RPMI7951 (cell line): ENCODE results near the gene LHB. TPM values are rescaled to one million over a fixed set of nuclear protein-coding genes. Genes with fewer than 3 reads are reported as not detected.
A peak's percentile ranks its signal among the peaks of the same experiment; 100 is the strongest.

Experiments
- DNase-seq: peaks from one replicate; pipeline ENCODE4 v3.0.0-alpha.2; 2012; ENCODE audit warnings: low read depth
- total RNA-seq: library from RNA; depleted of rRNA; stranded (reverse); fragments of >200 nt; shearing (Covaris generic); gene quantifications from 2 replicates; pipeline ENCODE4 v1.2.3, GENCODE V29; 2014; rRNA removed

The LHB gene
- total RNA-seq, 1 experiment from 2014 or later, result not detected

DNA sequence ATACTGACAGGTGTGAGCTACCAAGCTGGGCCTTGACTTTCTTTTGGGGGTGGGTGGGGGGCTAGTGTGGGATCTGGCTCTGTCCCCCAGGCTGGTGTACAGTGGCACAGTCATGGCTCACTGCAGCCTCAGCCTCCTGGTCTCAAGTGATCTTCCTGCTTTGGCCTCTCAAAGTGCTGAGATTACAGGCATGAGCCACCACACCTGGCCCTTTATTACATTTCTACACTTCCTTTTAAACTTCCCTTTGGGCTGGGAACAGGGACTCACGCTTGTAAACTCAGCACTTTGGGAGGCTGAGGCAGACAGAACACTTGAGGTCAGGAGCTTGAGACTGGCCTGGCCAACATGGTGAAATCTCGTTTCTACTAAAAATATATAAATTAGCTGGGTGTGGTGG is 39.8 kb downstream of the LHB start:
- DNase-seq, result no peak

DNA sequence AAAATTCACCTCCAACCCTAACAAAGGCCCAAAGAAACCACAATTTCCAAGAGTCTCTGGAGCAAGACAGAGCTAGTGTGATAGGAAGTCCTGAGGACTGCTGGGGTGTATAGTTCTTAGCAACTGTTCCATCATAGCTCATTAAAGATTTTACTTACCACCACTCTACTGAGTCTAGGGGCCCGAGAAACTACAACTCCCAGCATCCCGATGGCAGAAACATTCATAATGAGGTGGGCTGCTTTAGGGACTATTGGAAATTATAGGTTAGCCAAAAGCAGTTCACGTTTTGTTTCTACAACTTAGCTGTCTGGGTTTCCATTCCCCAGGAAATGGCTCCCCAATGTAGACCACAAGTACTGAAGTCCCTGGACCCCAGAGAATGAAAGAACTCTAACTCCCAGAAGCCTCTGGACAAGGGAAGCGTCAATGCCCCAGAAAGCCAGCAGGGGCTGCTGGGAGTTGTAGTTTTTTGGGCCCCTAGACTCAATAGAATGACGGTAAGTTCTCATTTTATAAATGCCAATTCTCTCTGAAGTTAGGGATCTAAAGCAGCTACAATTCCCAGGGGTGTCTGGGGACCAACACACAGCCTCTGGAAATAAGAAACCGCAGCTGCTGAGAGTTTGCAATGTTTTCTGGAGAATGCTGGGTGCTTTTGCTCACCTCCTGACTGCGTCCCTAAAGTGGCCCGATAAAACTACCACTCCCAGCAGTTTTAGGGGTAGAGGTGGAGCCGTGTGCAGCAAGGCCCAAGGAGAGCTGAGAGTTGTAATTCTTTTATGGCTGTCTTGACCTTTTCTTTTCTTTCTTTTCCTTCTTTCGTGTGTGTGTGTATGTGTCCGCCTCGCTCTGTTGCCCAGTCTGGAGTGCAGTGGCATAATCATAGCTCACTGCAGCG is 40.7 kb downstream of the LHB start:
- DNase-seq, result no peak

DNA sequence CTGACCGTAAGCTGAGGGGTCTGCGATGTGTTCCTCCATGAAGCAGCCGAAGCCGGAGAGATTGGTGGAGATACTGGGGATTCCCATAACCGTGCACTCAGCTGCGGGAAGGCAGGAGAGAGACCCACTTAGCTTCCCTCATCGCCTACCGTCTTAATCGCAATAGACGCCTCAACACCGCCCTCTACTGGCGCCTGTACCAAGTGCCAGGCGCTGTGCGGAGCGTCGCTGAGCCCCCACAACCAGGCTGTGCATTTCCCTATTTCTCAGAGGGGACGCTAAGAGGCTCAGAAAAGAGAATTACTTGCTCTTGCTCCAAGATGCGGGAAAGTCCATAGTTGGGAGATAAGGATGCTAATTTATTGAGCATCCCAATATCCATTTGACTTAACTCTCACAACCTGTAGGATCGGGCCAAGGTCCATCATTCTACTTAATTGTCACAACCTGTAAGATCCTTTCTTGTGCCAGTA is 45.9 kb downstream of the LHB start:
- peak; percentile 67 for DNase-seq

DNA sequence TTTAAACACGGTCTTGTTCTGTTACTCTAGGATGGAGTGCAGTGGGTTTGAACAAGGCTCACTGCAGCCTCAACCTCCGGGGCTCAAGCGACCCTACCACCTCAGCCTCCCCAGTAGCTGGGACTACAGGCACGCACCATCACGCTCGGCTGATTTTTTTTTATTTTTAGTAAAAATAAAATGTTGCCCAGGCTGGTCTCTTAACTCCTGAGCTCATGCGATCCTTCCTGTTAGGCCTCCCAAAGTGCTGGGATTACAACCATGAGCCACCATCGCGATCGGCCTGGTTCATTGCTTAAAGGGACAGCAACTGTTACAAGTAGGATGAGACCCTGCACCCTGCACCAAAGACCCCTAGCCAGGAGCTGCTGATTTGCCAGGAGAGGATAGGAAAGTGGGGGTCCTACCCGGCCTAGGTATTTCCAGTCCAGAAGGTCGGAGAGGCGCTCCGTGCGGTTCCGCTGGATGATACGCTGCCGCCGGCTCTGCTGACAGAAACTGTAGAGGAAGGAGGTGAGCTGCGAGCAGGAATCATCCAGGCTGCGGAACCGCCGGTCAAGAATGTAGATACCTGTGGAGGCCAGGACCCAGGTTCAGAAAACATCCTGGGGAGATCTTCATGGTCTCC is 46.6 kb downstream of the LHB start:
- DNase-seq, result no peak

DNA sequence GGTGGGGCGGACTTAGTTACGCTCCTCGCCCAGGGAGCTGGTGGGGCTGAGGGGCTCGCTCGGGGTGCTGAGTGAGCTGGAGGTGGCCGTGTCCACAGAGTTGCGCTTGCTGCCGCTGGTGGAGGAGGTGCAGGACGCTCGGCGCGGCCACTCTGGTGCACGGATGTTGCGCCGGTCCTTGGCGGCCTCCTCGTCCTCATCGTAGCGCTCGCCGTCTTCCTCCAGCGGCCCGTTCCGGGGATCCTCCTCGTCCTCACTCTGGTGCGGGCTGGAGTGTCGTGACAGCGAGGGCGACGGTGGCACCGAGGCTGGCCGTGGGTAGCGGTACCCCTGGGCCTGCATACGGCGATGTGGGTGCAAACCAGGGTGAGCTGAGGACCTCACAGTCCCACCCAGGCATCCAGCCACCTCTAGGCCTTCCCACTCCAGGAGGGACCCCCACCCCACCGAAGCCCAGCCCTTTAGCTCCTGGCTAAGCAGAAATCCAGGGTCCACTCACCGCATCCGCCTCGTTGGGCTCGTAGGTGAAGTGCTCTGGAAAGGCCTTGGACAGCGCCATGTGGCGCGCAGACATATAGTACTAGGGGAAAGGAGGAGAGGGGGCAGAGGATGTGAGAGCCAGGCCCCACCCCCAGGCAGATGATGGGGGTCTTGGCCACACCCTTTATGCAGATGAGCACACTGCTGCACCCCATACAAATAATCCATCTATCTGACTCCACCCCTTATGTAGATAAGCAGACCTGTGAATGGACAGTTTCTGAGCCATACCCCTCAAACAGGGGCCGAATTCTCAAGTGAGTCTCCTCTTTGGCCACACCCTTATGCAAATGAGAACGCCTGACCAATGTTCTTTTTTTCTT is 47.4 kb downstream of the LHB start:
- no peak for DNase-seq

DNA sequence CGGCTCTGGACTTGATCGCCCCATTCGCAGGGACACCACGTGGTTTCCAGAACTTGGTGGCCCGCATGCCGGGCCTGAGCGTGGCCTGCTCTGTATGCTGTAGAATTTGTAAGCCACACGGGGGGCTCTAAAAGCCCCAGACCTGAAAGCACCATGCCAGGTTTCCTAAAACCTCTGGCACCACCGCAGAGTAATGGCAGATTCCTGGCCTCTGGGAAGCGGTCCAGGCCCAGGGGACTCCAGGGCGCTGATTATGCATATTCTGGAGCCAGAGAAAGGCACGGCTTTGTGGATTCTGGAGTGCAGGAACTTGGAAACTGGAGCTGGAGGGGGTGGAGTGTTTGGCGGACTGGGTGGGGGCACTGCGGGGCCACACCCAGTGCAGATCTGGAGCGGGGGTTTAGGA is 48.1 kb downstream of the LHB start:
- no peak for DNase-seq

DNA sequence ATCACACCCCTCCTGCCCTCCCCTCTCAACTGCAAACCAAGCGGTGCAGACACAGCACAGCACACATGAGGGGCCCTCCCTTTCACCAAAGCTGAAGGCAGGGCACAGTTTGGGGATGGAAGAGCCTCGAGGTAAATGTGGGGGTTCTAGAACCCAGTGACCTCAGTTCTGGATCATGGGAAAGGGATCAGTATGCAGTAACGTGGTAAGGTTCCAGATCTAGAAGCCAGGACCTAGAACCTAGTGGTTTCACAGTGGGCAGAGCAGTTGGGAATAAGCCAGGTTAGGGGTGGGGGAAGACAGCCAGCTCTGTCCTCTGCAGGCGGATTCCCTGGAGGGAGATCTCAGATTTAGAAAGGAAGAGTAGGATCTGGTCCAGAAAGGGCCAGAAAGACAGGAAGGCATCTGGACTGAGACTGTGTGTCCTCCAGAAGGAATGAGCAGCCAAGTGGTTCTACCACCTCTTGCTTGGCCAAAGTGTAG is 48.7 kb downstream of the LHB start:
- peak; percentile 55 for DNase-seq

DNA sequence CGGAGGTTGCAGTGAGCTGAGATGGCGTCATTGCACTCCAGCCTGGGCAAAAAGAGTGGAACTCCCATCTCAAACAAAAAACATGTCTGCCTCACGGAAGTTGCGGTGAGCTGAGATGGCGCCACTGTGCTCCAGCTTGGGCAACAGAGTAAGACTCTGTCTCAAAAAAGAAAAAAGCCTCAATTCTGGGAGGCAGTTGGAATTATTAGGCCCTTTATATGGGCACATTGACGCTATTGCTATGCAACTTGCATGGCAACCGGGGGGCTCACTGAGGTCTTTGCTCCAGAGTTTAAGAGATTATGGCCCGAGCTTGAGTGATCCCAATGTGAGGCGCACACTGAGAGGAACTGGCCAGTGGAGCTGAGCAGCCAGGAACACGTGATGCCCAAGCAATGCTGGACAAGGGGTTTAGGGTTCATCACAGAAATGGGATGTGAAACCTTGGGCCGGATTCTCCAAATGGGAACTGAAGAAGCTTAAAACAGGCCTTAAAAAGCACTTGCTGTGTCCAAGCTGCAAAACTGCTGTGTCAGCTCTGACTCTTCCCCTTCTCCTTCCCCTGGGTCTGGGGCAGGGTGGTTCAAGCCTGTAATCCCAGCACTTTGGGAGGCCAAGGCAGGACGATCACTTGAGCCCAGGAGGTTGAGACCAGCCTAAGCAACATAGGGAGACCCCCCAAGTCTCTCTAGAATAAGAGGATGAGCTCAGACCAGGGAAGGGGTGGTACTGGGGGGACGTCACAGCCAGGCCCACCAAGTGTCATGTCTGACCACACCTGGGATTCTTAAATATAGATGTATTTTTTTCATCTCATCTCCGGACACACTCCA is 49.3 kb downstream of the LHB start:
- peak; percentile 56 for DNase-seq

DNA sequence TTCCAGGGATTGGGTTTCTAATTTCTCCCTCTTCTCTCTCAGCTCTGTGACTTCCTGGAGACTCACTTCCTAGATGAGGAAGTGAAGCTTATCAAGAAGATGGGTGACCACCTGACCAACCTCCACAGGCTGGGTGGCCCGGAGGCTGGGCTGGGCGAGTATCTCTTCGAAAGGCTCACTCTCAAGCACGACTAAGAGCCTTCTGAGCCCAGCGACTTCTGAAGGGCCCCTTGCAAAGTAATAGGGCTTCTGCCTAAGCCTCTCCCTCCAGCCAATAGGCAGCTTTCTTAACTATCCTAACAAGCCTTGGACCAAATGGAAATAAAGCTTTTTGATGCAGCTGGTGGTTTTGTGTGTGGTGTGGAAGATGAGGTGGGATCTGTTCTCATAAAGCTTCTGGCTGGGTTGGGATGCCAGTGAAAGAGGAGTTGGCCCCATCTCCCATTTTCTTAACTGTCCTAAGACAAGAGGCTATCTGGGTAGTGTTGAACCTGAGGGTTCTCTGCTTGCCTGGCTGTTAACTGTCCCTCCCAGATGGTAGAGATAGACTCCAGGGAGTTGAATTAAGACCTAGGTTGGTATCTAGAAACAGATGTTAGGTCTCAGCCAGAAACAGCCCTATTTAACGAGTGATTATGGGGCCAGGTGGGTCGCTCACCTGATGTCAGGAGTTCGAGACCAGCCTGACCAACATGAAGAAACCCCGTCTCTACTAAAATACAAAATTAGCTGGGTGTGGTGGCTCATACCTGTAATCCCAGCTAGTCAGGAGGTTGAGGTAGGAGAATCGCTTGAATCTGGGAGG is 50.1 kb downstream of the LHB start:
- DNase-seq, result no peak

Other genes starting within 250 kb of the LHB start
- 61.9 and 63.8 TPM in 2 replicates for gene BCAT2, start 206.1 kb downstream of the LHB start, total RNA-seq
- 0.84 and 3.0 TPM in 2 replicates for gene HSD17B14, start 180.6 kb downstream of the LHB start, total RNA-seq
- gene PLEKHA4, start 148.5 kb downstream of the LHB start, total RNA-seq, result 1.8 and 4.4 TPM in 2 replicates
- gene PPP1R15A, start 144.7 kb downstream of the LHB start, total RNA-seq, result 25.7 and 27.3 TPM in 2 replicates
- gene TULP2, start 118.3 kb downstream of the LHB start, total RNA-seq, result not detected in 2 replicates
- gene NUCB1, start 116.8 kb downstream of the LHB start, total RNA-seq, result 203 and 249 TPM in 2 replicates
- gene DHDH, start 83.4 kb downstream of the LHB start, total RNA-seq, result not detected in 2 replicates
- gene BAX, start 62.2 kb downstream of the LHB start, total RNA-seq, result 66.6 and 98.1 TPM in 2 replicates
- 4,698 and 4,789 TPM in 2 replicates for gene FTL, start 51.8 kb downstream of the LHB start, total RNA-seq
- gene GYS1, start 23.8 kb downstream of the LHB start, total RNA-seq, result 47.6 and 60.1 TPM in 2 replicates
- gene RUVBL2, start 23.2 kb downstream of the LHB start, total RNA-seq, result 384 and 389 TPM in 2 replicates
- gene CGB3, start 7.2 kb upstream of the LHB start, total RNA-seq, result not detected in 2 replicates
- gene CGB2, start 14.8 kb upstream of the LHB start, total RNA-seq, result not detected in 2 replicates
- not detected in 2 replicates for gene CGB1, start 19.8 kb upstream of the LHB start, total RNA-seq
- gene CGB5, start 26.8 kb upstream of the LHB start, total RNA-seq, result not detected in 2 replicates
- not detected in 2 replicates for gene CGB8, start 32.0 kb upstream of the LHB start, total RNA-seq
- gene CGB7, start 40.7 kb upstream of the LHB start, total RNA-seq, result 0.10 and 0.72 TPM in 2 replicates
- gene NTF4, start 47.7 kb upstream of the LHB start, total RNA-seq, result not detected in 2 replicates
- not detected in 2 replicates for gene KCNA7, start 55.6 kb upstream of the LHB start, total RNA-seq
- 111 and 119 TPM in 2 replicates for gene SNRNP70, start 68.4 kb upstream of the LHB start, total RNA-seq
- gene LIN7B, start 97.3 kb upstream of the LHB start, total RNA-seq, result 6.0 and 14.6 TPM in 2 replicates
- 4.4 and 5.3 TPM in 2 replicates for gene C19orf73, start 102.1 kb upstream of the LHB start, total RNA-seq
- gene PPFIA3, start 102.5 kb upstream of the LHB start, total RNA-seq, result 8.3 and 10.4 TPM in 2 replicates
- gene HRC, start 138.3 kb upstream of the LHB start, total RNA-seq, result under 0.01 TPM in 1 of 2 replicates, not detected in the other
- 8.3 and 9.7 TPM in 2 replicates for gene TRPM4, start 140.7 kb upstream of the LHB start, total RNA-seq